Ramos (cell line): ENCODE data around the gene SDF2L1.
"Not testable (repeated sequence)": the region's sequence is repeated elsewhere in the genome, so short reads cannot be mapped to it uniquely, and the experiment has no call there.

Source experiments
- in situ Hi-C: fragments of 300-500 bp; cut with MboI; formaldehyde crosslinking; loops from one replicate; pipeline ENCODE4 v1.14.3; 2022; ENCODE audit warnings: low sequenced_read_pairs; ENCODE audit not compliant: unreplicated experiment

The SDF2L1 gene, protein sequence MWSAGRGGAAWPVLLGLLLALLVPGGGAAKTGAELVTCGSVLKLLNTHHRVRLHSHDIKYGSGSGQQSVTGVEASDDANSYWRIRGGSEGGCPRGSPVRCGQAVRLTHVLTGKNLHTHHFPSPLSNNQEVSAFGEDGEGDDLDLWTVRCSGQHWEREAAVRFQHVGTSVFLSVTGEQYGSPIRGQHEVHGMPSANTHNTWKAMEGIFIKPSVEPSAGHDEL

DNA sequence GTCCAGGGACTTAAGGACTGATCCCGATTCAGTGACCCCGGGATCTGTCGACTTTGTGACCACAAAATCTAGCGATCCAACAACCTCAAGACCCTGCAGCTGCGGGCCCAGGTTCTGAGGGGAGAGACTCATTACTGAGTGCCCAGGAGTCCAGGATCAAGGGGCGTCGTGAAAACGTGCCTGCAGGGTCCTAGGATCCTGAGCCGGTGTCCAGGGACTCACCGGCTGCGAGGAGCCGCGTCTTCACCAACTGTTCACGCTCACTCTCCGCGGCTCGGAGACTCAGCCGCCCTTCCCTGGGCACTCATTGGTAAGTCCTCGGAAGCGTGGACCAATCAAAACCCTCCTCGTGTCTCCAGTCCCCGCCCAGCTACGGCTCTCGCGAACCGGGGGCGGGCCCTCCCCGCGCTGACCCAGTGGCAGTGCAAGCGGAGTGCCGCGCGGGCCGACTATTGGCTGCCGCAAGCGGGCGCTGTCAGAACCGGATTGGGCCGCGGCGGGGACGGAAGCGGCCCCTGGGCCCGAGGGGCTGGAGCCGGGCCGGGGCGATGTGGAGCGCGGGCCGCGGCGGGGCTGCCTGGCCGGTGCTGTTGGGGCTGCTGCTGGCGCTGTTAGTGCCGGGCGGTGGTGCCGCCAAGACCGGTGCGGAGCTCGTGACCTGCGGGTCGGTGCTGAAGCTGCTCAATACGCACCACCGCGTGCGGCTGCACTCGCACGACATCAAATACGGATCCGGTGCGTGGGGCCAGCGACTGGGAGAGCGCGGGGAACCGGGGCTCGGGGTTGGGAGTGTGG lies at the start of gene SDF2L1:
Gene SDF2L1, plus strand, starts transcription at position 514 of the 795 bp plus-strand sequence. Its CDS starts 35 bp downstream, at position 549.
- in situ Hi-C loops, result loop anchor here (10.0 kb wide), 1 partner anchor 187 kb away; no protein-coding TSS in a partner anchor

DNA sequence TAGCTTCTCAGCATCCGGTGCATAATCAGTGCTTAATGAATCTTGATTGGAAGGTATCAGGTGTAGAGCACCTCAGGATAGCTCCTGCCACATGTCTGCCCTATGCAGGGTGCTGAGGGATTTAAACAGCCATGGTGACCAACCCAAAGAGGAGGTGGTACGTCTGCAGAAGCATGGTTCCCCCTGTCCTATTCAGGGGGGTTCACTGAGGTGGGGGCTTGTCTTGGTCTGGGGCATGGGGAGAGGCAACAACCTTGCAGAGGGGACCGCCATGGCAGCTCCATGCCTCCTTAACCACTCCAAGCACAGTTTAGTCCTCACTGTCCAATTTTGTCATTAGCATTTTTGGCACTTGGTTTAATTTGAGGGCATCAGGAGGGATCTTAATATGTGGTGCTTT lies 49.7 kb upstream of the SDF2L1 start:
- in situ Hi-C loops, result no loop called here

DNA sequence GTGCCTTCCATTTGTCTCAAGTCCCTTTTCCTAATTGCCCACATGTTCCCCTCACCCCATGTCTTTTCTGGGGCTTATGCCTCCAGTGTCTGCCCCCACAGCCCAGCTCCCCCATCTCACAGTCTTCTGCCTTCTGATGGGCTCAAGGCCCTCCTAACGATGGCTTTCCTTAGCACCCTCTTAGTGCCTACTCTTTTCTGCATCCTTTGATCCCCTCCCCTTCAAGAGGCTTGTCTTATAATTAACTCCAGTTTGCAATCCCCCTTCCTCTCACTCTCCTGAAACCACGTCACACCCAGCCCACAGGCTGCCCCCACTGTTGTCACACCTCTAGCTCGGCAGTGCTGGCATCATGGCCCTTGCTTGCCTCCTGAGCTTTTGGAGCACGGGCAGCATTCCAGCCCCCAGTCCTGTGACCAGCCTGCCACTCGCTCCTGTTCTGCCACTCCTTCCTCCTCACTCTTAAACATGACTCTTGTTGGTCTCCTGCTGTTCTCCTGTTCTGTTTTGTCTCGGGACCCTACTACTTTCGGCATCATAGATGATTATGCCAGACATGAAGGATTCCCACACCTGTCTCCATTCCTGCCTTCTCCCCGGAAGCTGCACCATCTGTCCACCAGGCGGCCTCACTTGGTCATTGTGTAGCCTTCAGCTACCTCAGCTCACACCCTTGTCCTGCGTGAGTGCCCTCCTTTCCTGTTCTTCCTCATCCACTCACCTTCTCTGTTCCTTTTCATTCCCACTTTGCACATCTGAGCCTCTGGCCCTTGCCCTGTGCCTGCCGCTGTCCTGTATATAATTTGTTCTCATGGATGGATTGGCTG lies 48.5 kb upstream of the SDF2L1 start:
- in situ Hi-C loops, result no loop called here

DNA sequence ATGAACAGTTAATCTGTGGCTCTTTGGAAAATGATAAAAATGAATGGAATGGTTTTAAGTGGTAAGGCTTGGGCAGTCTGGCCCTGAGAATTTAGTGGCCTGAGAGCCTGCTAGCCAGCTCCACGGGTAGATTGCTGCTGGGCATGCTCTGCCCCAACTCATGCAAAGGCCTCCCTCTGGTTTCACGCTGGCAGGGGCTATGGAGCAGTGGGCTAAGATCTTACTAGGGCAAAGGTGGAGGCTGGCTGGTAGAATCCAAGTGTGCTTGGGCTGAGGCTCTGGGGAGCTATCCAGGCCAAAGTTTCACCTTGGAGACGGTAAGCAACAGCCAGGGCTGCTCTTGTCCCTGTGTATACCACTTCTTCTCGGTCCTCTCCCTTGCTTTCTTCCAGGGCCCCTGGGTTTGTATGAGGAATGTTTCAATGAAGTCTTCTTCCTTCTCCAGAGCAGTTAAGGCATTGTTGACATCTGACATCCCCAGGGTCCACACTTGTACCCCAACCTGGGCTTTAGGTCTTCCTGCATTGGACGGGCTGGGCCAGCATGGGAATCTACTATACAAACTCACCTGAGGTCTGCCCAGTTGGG lies 47.1 kb upstream of the SDF2L1 start:
- in situ Hi-C loops, result no loop called here

DNA sequence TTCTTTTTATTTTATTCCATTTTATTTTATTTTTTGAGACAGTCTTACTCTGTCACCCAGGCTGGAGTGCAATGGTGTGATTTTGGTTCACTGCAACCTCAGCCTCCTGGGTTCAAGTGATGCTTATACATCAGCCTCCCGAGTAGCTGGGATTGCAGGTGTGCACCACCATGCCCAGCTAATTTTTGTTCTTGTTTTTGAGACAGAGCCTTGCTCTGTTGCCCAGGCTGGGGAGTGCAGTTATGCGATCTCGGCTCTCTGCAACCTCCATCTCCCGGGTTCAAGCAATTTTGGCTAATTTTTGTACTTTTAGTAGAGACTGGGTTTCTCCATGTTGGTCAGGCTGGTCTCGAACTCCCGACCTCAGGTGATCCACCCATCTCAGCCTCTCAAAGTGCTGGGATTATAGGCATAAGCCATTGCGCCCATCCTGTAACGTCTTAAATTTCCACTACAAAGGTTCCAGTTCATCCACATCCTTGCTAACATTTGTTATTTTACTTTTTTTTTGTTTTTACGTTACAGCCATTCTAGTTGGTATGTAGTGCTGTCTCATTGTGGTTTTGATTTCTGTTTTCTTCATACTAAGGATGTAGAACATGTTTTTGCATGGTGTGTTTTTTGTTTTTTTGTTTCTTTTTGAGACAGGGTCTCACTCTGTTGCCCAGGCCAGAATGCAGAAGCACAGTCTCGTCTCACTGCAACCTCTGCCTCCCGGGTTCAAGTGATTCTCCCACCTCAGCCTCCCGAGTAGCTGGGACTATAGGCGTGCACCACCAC lies 45.6 kb upstream of the SDF2L1 start:
- in situ Hi-C loops, result not testable (repeated sequence)

DNA sequence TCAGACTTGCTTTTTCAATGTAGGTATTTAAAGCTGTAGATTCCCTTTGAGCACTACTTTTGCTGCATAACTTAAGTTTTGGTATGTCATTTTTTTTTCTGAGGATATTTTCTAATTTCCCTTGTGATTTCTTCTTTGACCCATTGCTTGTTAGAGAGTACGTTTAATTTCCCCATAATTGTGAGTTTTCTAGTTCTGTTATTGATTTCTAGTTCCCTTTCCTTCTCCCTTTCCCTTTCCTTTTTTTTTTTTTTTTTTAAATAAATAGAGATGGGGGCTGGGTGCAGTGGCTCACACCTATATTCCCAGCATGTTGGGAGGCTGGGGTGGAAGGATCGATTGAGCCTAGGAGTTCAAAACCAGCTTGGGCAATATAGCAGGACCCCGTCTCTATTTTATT lies 43.8 kb upstream of the SDF2L1 start:
- in situ Hi-C loops, result no loop called here

DNA sequence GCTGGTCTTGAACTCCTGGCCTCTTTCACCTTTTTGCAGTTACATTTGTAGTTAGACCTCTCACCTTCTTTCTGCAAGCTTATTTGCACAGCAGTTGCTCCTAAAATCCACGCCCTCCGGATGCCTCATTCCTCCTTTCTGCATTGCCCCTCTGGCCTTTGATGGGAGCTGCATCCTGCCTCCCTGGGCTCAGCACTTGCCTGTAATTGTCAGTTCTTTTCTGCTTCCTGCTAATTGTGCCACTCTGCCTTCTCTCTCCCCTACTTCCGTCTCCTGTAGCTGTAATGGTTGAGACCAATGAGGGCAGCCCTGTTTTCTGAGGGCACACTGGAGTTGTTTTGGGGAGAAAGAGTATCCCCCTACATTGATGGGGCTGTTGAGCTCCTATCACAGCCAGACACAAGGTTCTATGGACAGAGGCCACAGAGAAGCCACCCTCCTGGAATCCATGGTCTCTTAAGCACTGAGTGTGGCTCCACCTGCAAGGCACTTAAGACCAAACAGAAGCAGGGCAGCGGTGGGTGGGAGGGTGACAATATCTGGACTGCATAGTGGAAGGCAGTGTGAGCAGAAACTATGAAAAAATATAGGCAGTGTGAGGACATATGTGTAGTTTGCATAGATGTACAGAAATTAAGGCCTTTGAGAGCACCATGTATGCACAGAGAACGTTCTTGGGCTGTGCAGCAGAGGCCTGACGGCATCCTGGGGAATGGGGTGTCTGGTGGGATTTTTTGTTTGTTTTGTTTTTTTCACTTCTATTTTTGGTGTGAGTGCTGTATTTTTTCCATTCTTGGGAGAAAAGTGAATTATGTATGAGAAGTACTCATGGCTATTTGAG lies 42.8 kb upstream of the SDF2L1 start:
- in situ Hi-C loops, result no loop called here

DNA sequence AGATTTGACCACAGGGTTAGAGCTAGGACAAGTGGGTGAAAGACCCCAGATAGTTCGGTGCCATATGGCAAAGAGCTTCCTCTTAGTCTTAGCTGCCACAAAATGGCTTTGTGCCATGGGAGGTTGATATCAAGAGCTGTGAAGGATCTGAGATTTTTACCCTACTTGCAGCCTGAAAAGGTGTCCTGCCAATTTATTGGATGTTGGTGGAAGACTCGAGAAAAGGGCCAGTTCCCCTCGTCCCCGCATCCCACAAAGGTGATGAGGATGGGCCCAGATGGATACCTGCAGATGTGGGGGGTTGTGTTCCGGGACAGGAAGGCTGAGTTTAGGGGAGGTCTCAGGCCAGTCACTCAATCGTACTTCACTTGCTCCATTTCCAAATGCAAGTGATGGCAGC lies 39.5 kb upstream of the SDF2L1 start:
- in situ Hi-C loops, result no loop called here

DNA sequence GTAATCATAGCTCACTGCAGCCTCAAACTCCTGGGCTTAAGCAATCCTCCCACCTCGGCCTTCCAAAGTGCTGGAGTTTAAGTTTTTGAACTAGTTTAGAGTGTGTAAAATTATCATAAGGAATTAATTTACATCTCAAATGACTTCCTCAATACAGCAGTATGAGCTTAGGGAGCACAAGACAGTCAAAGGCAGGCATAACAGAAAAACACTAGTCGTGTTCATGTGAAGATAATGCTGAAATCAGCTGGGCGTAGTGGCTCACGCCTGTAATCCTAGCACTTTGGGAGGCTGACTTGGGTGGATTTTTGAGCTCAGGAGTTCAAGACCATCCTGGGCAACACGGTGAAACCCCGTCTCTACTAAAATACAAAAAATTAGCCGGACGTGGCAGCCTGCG lies 38.1 kb upstream of the SDF2L1 start:
- in situ Hi-C loops, result no loop called here

DNA sequence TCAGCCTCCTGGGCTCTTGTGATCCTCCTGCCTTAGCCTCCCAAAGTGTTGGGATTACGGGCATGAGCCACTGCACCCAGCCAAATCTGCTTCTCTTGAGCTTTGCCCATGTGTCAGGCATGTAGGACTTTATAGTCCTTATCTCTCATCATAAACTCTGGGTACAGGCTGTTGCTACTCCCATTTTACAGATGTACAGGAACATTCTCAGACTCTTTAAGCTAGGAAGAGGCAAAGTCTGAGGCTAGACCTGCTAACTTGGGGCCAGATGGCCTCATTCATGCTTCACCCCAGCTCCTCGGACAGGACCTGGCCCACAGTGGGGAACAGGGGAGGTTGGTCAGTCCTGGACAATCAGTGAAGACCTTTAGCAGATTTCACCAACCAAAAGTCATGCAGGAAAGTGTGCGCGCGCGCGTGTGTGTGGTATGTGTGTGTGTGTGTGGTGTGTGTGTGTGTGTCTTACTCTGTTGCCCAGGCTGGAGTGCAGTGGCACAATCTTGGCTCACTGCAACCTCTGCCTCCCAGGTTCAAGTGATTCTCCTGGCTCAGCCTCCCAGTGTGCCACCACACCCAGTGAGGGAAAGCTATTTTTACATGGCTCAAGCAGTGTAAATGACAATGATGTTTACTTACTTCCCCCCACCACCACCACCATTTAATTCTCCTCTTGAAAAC lies 36.1 kb upstream of the SDF2L1 start:
- in situ Hi-C loops, result no loop called here

DNA sequence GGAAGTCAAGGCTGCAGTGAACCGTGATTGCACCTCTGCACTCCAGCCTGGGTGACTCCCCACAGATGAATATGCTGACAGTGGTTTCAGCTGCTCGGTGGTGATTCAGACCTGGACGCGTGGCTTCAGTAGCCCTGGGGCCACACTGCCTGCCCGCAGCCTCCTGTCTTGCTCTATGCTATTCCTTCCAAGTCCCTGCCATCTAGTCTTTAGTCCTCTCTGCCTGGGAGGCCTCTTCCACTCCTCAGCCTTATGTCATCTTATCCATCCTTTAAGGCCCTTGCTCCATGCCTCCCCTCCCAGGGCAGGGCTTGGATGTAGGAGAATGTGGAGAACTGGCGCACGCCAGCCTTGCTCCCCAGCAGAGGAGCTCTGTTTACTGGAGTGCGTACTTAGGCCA lies 35.3 kb upstream of the SDF2L1 start:
- in situ Hi-C loops, result no loop called here

DNA sequence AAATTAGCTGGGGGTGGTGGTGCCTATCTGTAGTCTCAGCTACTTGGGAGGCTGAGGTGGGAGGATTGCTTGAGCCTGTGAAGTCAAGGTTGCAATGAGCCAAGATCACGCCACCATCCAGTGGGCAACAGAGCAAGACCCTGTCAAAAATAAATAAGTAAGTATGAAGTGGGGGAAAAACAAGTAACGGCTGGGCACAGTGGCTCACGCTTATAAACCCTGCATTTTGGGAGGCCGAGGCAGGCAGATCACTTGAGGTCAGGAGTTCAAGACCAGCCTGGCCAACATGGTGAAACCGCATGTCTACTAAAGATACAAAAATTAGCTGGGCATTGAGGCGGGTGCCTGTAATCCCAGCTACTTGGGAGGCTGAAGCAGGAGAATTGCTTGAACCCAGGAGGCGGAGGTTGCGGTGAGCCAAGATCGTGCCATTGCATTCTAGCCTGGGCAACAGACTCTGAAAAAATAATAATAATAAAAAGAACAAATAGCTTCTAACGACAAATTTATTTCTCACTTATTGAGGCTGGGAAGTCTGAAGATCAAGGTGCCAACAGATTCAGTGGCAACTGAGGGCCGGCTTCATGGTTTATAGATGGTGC lies 32.4 kb upstream of the SDF2L1 start:
- in situ Hi-C loops, result not testable (repeated sequence)

DNA sequence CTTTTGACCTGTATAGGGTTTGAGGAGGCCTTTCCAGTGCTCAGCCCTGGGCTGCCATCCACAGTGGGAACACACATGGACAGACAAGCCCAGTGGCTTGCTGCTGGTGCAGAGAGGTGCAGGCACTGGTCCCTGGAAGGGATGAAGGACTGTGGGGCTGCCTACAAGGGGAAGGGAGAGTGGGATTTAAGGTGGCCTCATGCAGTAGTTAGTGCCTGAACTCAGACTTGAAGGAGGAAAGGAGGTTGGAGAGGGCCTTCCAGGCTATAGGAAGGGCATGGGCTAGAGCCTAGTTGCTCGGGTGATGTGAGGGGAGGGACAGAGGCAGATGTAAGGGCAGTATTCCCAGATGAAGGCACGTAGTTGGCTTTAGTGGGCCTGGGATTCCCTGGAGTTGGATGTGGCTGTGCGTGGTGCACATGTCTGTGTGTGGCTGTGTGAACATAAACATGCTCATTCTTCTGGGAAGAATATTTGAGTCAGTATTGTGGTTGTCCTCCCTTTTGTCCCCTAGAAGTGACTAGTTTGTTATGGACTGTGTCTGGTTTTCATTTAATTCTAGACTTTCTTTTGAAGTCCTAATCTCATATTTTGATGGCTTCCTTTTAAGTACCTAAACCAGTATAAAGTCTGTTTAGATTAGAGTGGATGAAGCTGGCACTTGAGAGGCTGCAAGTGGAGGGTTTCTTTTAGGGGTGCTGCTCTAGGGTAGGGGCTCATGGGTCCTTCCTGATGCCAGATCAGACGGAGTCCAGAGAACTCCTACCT lies 30.7 kb upstream of the SDF2L1 start:
- in situ Hi-C loops, result no loop called here

DNA sequence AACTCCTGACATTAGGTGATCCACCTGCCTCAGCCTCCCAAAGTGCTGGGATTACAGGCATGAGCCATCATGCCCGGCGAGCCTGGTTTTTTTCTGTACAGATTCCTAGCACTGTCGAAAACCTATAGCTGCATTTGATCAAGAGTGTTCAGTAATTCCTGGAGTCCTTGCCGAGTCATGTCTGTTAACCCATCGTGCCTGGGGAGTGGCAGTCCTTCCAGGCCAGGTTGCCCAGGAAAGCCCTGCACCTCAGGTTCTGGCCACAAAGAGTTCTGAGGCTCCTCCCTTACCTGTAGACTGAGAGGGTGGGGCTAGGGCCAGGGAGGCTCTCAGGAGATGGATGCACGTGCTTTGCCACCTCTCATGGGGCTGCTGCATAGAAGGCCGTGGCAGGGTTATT lies 29.2 kb upstream of the SDF2L1 start:
- in situ Hi-C loops, result no loop called here

DNA sequence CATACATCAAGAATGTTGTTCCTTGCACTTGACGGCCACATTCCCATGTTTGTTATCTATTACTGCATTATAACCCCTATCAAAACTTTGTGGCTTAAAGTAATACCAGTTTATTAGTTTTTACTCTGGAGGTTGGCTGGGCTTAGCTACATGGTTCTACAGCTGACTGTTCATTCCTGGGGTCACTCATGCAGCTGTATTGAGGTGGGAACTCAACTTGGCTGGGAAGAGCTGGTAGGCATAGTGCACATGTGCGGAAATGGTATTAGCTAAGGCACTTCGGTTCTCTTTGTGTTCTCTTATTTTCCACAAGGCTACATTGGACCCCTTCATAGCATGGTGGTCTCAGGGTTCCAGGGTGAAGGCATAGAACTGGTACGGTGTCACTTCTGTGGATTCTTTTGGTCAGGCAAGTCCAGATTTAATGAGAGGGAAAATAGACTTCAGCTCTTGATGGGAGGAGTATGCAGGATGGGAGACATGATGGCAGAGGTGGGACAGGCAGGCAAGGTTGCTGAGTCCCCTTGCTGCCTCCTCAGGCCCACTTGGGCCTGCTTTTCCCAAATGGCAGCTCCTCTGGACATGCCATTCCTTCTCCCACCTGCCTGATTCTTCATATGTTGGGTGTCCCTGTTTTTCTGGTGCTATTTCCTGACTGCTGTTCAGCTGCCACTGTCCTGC lies 28.4 kb upstream of the SDF2L1 start:
- in situ Hi-C loops, result no loop called here

DNA sequence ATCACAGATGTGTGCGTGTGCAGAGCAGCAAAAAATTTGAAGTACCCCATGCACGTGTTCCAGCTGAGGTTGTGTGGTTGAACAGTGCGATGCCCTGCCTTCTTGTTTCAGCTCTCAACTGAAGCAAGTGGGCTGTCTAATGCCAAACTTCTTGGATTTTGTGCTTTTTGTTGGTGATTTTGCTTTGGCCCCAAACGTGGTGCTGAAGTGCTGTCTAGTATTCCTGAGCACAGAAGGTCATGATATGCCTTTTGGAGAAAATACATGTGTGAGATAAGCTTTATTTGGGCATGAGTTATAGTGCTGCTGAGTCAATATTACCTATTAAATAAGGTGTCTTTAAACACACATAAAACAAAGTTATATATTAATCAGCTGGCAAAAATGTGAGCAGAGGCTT lies 26.4 kb upstream of the SDF2L1 start:
- in situ Hi-C loops, result no loop called here

DNA sequence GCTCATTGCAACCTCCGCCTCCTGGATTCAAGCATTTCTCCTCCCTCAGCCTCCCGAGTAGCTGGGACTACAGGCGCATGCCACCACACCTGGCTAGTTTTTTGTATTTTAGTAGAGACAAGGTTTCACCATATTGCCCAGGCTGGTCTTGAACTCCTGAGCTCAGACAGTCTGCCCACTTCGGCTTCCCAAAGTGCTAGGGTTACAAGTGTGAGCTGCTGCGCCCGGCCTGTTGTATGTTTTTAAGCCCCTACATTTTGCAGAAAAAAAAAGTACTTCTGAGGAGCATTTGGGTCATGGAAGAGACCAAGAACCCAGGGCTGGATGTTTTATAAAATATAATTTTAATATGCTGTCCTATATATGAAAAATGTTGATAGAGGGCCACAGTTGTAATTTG lies 24.8 kb upstream of the SDF2L1 start:
- in situ Hi-C loops, result not testable (repeated sequence)
